CD4-positive, alpha-beta T cell treated with Interferon alpha-2 for 1 hour (primary cell): ENCODE results near the gene EPB41L3.

Experiments used
- DNase-seq, 2 donors: peaks; one replicate each; pipeline ENCODE4 v3.0.0-alpha.2; 2020 to 2022

EPB41L3 gene

GRCh38 chr18:5449858-5450509 is 93.8 kb downstream of the EPB41L3 start:
- DNase-seq, result no peak

DNA sequence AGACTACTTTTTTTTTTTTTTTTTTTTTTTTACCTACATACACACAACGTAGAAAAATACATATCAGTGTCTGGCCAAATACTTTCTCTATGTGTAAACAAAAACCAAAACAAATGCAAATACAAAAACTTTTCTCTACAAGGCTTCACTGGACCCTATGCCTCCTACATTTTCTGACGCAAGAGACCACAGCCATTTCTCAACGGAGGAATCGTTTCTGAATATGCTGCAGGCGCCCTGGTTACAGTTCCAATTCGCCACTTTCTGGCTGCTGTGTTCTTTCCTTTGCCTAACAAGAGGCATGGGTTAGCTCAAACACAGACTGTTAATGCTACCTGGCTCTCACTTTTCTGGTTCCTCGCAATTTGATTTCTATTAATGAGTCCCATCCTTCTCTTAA is 96.4 kb downstream of the EPB41L3 start:
- DNase-seq, result no peak

DNA sequence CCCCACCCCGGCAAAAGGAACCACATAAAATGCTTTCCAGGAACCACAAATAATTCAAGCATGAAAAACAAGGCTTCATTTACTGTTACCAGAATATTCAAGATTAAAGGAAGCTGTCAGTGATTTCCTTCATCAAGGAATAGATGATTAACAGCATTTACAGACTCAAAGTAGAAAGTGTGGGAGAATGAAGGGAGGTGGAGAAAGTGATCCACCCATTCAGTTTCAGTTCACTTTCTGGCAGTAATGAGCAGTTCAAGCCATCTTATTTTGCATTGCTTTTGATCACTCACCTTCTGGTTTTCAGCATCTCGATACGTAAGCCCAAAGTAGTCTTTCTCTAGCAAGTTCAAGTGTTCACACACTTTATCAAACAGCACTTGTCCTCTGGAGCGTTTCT is 99.0 kb downstream of the EPB41L3 start:
- no peak for DNase-seq

- no peak for DNase-seq
Measured at GRCh38 chr18:5444269-5444668, 99.5 kb downstream of the EPB41L3 start.

- no peak for DNase-seq
Measured at GRCh38 chr18:5439986-5440696, 103.7 kb downstream of the EPB41L3 start.

DNA sequence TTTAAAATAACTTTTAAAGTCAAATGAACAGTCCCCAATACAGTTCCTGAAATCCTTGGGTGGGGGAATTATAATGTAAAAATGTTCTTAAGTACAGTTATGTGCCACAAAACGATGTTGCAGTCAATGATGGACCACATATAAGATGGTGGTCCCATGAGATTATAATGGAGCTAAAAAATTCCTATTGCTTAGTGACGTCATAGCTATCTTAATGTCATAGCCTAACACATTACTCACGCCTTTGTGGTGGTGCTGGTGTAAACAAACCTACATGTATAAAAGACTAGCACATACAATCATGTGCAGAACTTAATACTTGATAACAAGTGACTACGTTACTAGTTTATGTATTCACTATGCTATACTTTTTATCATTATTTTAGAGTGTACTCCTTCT is 109.4 kb downstream of the EPB41L3 start:
- no peak for DNase-seq

DNA sequence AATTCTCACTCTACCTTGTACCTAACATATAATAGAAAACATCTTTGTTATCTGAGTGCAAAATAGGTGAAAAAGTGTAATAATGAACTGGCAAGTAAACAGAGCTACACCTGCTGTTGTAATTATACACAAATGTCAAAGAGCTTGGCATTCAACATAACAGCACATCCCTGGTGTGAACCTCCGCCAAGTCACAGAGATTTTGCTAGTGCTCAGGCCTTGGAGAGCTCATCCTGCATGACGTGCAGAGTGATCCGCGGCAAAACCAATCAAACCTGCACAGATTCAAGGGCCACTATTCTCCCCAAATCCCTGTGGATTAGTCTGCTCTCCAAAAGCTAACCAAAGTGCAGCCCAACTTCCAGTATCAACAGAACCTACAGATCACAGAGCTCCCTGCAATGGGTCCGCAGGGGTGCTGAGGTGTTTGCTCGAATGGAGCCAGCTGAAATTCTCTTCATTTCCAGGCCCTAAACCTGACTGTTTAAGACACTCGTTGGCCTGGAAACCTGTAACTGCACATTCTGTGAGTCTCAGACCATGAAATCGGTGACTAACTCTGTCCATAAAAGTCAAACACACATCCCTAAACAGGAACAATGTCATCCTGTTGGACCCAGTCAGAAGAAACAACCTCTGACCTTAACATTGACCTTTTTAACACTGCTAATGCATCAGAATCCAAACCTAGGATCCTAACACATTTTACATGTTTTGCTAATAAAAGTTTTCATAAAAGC is 111.8 kb downstream of the EPB41L3 start:
- DNase-seq, result no peak

GRCh38 chr18:5430131-5430530 is 113.7 kb downstream of the EPB41L3 start:
- no peak for DNase-seq

DNA sequence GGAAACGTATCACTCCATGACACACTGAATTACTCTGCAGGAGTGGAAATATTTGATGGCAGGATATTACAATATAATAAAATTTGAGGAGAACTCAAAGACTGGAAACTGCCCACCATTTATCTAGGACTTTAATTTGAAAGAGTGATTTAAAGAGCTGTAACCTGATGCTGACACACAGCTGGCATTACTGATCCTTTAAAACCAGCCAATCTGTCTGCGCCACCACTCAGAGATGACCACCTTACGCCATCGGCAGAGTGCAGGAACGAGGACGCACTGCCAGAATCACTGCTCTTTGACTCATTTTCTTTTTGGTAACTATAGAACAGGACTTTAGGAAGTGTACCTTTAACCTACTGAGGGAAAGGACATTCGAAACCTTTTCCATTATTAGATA is 114.1 kb downstream of the EPB41L3 start:
- no peak for DNase-seq

DNA sequence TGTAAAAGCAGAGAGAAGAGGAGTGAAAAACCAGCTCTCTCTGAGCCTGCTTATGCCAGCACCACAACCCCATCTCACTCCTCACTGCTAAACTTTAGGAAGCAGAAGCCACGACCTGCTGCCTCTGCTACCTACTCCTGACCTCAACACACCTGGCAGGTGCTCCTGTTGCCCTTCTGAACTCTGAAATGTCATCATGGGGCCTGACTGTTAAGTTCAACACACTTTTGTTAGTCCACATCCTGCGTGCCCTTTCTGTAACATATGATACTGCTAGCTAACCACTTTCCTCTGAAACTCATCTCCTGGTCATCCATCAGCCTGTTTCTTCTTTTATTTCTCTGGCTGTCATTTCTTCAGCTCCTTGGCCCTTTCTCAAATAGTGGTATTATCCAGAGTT is 118.1 kb downstream of the EPB41L3 start:
- no peak for DNase-seq

GRCh38 chr18:5424903-5425664 is 118.7 kb downstream of the EPB41L3 start:
- DNase-seq, result peak in 1 of 2 donors; percentile 32

DNA sequence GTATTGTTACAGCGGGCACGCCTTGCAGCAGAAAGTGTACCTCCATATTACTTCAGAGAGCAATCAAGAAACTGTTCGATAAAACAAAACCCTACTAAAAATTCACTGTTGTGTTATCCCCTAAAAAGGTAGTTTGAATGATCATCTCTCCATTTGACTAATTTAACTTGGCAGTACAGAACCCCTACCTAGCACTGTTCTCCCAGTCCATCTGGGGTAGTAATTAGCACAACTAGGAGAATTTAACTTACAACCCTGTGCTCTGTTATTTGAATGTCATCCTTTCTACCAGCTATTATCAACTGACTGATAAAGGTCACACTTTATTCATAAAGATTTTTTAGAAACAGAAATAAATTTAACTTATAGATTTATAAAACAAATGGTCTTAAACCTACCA is 121.2 kb downstream of the EPB41L3 start:
- no peak for DNase-seq

DNA sequence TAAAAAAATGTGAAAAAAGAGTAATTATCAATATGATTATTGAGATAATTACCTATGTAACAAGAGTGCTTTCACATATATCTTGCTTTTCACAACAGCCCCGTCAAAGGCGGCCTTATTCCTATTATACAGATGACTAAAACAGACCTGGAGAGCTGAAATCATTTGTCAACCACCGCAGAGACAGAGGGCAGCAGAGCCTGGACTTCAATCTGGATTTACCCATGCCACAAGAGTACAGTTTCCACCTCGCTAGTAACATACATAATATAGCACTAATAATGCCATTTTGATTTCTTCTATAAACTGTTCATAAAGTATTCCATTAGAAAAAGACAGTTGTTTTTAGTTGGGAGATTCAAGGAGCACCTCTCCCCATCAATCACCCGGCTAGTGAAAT is 121.8 kb downstream of the EPB41L3 start:
- DNase-seq, result no peak

DNA sequence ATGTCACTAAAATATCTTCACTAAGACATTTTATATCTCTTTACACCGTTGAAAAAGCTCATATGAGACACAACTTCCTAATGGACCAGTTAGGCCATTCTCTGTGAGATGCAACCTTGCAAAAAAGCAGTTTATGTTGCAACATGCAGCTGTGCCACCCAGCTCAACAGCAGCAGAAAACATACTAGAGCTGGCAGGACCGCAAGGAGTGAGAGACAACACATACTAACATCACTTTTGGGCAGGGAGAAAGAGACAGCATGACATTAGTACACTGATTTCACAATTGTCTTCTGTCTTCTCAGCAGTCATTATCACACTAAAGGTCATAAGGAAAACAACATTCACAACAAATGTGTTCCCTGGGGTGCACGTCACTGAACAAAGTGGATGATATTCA is 122.9 kb downstream of the EPB41L3 start:
- no peak for DNase-seq

DNA sequence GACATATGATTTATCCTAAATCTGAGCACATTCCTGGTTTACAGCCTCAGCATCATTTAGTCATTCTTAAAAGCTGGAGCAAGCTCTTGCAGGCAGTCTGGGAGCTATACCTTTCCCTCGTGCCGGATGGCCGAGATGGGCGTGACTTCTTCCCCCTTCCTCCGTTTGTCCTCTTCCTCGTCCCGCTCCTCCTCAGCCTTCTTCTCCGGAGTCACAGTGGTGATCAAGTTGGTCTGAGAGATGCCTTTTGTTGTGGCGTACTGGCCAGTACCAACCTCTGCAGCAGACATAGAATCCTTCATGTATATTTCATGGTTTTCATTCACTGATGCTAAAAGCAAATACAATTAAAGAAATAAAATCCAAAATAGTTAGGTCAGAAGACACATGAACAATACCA is 124.2 kb downstream of the EPB41L3 start:
- DNase-seq, result no peak

DNA sequence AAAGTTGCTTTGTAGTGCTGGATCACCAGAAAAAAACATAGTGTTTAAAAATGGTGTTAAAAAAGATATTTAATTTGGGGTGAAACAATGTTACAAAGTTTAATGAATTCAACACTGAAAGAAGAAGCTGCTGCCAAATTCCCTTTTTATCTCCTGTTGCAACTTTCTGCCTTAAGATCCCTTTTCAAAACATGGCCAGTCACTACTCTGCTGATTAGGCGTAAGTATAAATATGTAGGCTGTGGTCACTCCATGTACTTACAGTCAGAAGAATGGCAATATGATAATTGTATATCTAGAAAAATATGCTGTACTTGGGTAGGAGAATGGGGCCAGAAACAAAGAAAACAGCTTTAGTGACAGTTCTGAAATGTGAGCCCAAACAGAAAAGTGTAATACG is 124.8 kb downstream of the EPB41L3 start:
- DNase-seq, result no peak

DNA sequence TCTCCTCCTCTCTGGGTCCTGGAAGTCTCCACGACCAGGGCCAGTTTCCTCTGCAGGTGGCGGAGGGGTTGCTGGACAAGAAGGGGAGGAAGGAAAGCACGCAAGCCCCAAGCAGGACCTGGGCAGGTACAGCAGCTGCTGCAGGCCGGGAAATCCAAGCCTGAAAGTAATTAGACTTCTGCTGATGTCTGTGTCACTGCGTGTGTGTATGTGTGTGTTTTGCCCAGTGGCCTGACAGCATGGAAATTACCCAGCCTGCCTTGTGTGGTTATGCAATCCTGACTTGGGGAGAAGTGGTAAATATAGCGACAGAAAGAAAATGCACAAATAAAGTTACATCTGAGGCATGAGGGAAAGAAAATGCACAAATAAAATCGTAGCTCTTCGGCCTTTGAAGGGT is 126.5 kb downstream of the EPB41L3 start:
- peak; percentile 3 to 28 for DNase-seq

GRCh38 chr18:5416112-5416511 is 127.7 kb downstream of the EPB41L3 start:
- no peak for DNase-seq

DNA sequence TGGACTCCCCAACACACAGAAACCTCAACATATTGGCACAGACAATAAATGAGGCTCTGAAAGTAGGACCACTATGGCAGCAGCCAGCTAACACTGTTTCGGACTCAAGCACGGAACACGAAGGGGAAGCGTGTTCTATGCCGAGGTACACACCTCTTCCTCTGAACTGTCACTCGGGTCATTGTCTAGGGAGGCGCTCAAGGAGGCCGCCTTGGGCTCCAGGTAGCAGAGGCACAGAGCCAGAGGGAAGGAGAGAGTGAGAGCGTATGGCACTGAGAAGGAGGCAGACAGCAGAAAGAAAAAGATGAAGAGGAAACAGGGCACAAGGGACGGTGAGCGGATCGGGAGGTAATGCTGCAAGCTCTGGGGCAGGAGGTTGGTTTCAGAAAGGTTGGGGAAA is 128.1 kb downstream of the EPB41L3 start:
- no peak for DNase-seq

DNA sequence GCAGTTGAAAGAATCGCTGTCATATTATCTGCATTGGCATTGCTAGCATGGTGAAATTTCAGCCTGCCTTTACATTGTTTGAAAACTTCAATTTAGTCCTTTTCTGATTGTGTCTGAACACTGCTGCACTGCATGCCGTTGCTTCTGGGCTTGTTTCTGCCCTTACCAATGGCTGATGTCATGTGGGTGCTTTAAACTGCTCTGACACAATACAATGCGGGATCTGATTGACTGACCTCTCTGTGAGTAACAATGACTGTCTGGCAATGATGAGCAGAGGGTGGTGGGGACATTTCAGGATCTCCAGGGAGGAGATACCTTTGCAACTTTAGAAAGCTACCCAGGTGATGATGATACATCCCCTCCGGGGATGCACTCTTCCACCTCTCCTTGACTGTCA is 128.8 kb downstream of the EPB41L3 start:
- DNase-seq, result no peak

DNA sequence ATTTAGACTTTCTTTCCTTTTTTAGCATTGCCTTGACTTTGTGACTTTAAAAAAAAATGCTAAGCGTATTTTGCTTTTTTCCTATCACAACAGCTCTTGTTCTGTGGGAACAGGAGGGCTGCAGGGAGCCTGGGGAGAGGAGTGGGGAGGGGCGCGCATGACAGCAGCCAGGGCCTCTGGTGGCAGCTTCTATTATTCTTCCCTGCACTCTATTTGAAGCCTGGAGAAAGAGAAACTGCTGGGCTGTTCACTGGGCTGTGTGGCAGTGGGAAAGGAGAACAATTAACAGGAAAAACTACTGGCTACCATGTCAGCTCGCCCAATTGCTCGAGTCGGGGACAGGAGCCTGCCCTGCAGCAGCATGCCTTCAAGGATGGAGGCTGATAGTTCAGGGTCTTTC is 129.3 kb downstream of the EPB41L3 start:
- no peak for DNase-seq

DNA sequence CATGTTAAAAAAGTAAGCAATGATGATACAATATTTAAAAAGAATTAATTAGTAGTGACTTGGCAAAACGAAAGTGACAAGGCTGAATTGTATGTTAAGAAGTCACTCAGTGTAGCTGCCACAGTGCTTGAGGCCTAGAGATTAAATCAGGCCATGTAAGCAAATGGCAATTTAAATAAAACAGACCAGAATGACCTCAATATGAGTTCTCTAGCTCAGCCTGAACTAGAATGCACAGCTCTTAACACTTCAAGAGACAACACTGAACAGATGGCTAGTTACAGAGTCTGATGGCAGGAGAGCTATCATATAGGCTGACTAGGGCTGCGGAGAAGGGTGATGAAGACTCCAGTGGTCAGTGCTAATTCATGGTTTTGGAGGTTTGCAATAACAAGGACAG is 130.3 kb downstream of the EPB41L3 start:
- DNase-seq, result no peak

DNA sequence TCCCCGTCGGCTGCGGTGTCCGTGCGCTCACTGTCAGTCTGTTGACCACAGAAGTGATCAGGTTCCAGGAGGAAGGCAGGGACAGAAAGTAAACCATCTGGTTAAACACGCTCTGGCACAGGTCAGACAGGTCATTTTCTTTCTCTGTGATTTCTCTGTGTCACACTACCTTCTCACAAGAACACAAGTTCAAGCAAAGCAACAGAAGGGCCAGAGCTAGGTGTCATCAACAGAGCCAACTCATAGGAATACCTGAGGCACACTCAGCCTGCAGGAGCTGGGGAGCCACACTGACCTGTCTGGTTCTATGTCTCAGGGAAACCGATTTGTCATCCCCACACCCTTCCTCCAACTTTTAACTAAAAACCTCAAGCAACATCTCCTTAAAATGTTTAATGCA is 133.2 kb downstream of the EPB41L3 start:
- no peak for DNase-seq
